ENCODE results near the gene ITPKC.

ITPKC gene

DNA sequence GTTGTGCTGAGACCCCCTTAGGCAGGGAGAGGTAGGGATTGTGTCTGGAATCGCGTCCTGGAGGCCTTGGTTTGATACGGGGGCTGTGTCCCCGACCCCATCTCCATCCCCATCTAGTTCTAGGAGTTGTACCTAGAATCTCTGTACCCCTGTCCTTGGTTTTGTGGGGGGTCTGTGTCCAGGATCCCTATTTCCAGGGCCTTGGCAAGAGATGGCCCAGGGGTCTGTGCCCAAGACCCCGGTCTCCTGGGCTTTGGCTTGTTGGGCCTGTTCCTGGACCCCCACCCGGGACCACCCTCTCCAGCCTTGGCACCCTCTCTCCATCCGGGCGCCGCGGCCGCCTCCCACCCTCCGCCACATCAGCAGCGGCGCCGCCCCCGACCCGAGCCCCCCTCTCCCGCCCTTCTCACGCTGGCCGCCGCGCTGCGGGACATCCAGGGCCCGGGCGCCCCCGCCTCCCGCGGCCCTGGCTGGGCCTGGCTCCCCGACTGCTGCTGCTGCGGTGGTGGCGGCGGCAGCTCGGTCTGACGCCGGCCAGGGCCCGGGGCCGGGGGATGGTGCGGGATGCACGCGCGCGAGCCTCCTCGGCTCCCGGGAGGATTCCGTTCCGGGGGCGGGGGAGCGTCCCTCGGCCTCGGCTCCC, 26.7 kb upstream of the ITPKC start, which contains the start of gene NUMBL:
Gene NUMBL, minus strand, starts transcription at position 602 of the 643 bp plus-strand sequence. Its CDS starts 168 bp downstream, at position 434.
- ATAC-seq (ENCODE audit: insufficient read depth, low read depth), result peak; percentile 51; the same call in 2 of the 3 replicates
- peak within 1 kb of the TSS; percentile 30 to 58; a peak in 3 of 4 replicates for H3K4me3 ChIP-seq (ENCODE audit: low read depth in 1 of 2, low read length in 2 of 2)
- peaks cover 26% of the 10 kb centered on the region for H3K4me1 ChIP-seq (ENCODE audit: insufficient read depth, low read length)
- H3K27ac ChIP-seq (ENCODE audit: low read length), result peak within 1 kb of the TSS; percentile 64
- no peaks in the 10 kb centered on the region for H3K9me3 ChIP-seq (ENCODE audit: insufficient read depth, low read length, severe bottlenecking)
- H2AFZ ChIP-seq (ENCODE audit: low read depth, low read length), result peak within 1 kb of the TSS; percentile 71
- no peaks in the 10 kb centered on the region for H3K27me3 ChIP-seq (ENCODE audit: insufficient read depth, low read length, poor library complexity)
- peak within 1 kb of the TSS; percentile 61 for H3K9ac ChIP-seq (ENCODE audit: low read depth, low read length)
- no peaks in the 10 kb centered on the region for H4K20me1 ChIP-seq (ENCODE audit: insufficient read depth, low read length)
- peaks cover 10% of the 10 kb centered on the region; the same call in 1 of the 2 replicates for H3K36me3 ChIP-seq (ENCODE audit: insufficient read depth, low read length)
- no peak for TF ChIP-seq EZH2 (IDR thresholded peaks at IDR 0.05; ENCODE audit: borderline replicate concordance, low read depth, low read length, severe bottlenecking)
- TF ChIP-seq, protein P1, sequence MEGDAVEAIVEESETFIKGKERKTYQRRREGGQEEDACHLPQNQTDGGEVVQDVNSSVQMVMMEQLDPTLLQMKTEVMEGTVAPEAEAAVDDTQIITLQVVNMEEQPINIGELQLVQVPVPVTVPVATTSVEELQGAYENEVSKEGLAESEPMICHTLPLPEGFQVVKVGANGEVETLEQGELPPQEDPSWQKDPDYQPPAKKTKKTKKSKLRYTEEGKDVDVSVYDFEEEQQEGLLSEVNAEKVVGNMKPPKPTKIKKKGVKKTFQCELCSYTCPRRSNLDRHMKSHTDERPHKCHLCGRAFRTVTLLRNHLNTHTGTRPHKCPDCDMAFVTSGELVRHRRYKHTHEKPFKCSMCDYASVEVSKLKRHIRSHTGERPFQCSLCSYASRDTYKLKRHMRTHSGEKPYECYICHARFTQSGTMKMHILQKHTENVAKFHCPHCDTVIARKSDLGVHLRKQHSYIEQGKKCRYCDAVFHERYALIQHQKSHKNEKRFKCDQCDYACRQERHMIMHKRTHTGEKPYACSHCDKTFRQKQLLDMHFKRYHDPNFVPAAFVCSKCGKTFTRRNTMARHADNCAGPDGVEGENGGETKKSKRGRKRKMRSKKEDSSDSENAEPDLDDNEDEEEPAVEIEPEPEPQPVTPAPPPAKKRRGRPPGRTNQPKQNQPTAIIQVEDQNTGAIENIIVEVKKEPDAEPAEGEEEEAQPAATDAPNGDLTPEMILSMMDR (IDR thresholded peaks at IDR 0.05; ENCODE audit: borderline replicate concordance, extremely low read depth, low read length, poor library complexity, severe bottlenecking), result no peak
- H3K79me2 ChIP-seq (ENCODE audit: insufficient read depth, low read length), result no peaks in the 10 kb centered on the region
- no peak for DNase-seq
- peak within 1 kb of the TSS; percentile 62 for H3K4me2 ChIP-seq (ENCODE audit: insufficient read depth, low read length)

DNA sequence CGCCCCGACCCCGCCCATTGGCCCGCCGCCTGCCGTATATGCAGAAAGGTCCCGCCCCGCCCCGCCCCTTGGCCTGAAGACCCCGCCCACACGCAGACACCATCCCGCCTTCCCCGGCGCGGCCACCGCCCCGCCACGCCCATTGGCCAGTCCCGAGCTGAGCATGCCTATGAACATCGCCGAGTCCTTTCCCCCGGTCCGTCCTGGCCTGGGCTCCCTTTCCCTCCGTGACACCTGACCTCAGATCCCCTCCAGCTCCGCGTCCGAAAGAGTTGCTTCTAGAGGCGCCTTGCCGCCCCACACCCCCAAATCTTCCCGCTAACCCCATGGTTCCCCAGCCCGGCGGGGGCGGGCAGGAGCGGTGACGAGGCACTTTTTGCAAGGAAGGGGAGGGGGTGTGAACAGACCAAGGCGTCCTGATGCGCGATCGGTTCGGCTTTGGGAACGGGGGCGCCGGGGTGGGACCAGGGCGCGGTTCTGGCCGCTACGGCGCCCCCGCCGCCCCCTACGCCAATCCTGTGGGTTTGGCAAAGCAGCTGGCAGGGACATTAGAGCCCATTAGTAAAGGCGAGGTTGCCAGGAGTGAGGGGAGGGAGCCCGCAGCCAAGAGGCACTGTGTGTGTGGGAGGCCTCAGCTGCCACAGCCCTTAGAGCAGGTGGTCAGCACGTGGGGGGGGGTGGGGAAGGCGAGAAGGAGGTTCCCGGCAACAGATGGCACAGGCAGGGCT, 26.1 kb upstream of the ITPKC start:
- Histone ChIP-seq H3K27ac (ENCODE audit: low read length) (peak overlapping the region; percentile 64), H4K20me1 (ENCODE audit: insufficient read depth, low read length) (no peaks in the 10 kb centered on the region), H3K79me2 (ENCODE audit: insufficient read depth, low read length) (no peaks in the 10 kb centered on the region), H3K4me2 (ENCODE audit: insufficient read depth, low read length) (peak overlapping the region; percentile 62), H3K9ac (ENCODE audit: low read depth, low read length) (peak overlapping the region; percentile 61), H3K4me1 (ENCODE audit: insufficient read depth, low read length) (peaks cover 26% of the 10 kb centered on the region), H3K36me3 (ENCODE audit: insufficient read depth, low read length) (peaks cover 8% of the 10 kb centered on the region; the same call in 1 of the 2 replicates), H2AFZ (ENCODE audit: low read depth, low read length) (peak overlapping the region; percentile 71), H3K27me3 (ENCODE audit: insufficient read depth, low read length, poor library complexity) (no peaks in the 10 kb centered on the region), H3K9me3 (ENCODE audit: insufficient read depth, low read length, severe bottlenecking) (no peaks in the 10 kb centered on the region), H3K4me3 (ENCODE audit: low read depth in 1 of 2, low read length in 2 of 2) (peak overlapping the region in 1 of 2 experiments; percentile 58; a peak in 3 of 4 replicates)
- DNase-seq, result peak; percentile 89
- TF ChIP-seq, protein P1 (IDR thresholded peaks at IDR 0.05; ENCODE audit: borderline replicate concordance, extremely low read depth, low read length, poor library complexity, severe bottlenecking), result no peak
- TF ChIP-seq EZH2 (IDR thresholded peaks at IDR 0.05; ENCODE audit: borderline replicate concordance, low read depth, low read length, severe bottlenecking), result no peak
- peak; percentile 76 for ATAC-seq (ENCODE audit: insufficient read depth, low read depth)

GRCh38 chr19:40691421-40692211, 25.3 kb upstream of the ITPKC start:
- H3K4me2 ChIP-seq (ENCODE audit: insufficient read depth, low read length), result peak overlapping the region; percentile 62
- peak overlapping the region in 1 of 2 experiments; percentile 58; a peak in 2 of 4 replicates for H3K4me3 ChIP-seq (ENCODE audit: low read depth in 1 of 2, low read length in 2 of 2)
- H3K9me3 ChIP-seq (ENCODE audit: insufficient read depth, low read length, severe bottlenecking), result no peaks in the 10 kb centered on the region
- no peak for ATAC-seq (ENCODE audit: insufficient read depth, low read depth)
- peaks cover 26% of the 10 kb centered on the region for H3K4me1 ChIP-seq (ENCODE audit: insufficient read depth, low read length)
- H4K20me1 ChIP-seq (ENCODE audit: insufficient read depth, low read length), result no peaks in the 10 kb centered on the region
- peak overlapping the region; percentile 51 for H3K9ac ChIP-seq (ENCODE audit: low read depth, low read length)
- no peaks in the 10 kb centered on the region for H3K27me3 ChIP-seq (ENCODE audit: insufficient read depth, low read length, poor library complexity)
- 0 out of 2 replicates have a peak, but pooled peaks cover 7% of the 10 kb centered on the region for H3K36me3 ChIP-seq (ENCODE audit: insufficient read depth, low read length)
- H3K27ac ChIP-seq (ENCODE audit: low read length), result peak overlapping the region; percentile 64; the same call in 1 of the 2 replicates
- H2AFZ ChIP-seq (ENCODE audit: low read depth, low read length), result no peak overlapping the region
- TF ChIP-seq, protein P1 (IDR thresholded peaks at IDR 0.05; ENCODE audit: borderline replicate concordance, extremely low read depth, low read length, poor library complexity, severe bottlenecking), result peak; percentile 22
- TF ChIP-seq EZH2 (IDR thresholded peaks at IDR 0.05; ENCODE audit: borderline replicate concordance, low read depth, low read length, severe bottlenecking), result no peak
- no peak for DNase-seq
- no peaks in the 10 kb centered on the region for H3K79me2 ChIP-seq (ENCODE audit: insufficient read depth, low read length)
